Ishikawa (cell line): Measurements from ENCODE around the gene TBC1D2.

ENCODE experiments used
- CEBPB ChIP-seq: IDR thresholded peaks from 2 replicates; pipeline ENCODE4 v1.6.1; 2012
- CREB1 ChIP-seq: IDR thresholded peaks from 2 replicates; pipeline ENCODE4 v1.6.1; 2012; ENCODE audit warnings: low read depth
- EGR1 ChIP-seq: IDR thresholded peaks from 2 replicates; pipeline ENCODE4 v1.6.1; 2012
- EP300 ChIP-seq: IDR thresholded peaks from 2 replicates; pipeline ENCODE4 v1.6.1; 2012; ENCODE audit warnings: borderline replicate concordance
- FOXM1 ChIP-seq: IDR thresholded peaks from 2 replicates; pipeline ENCODE4 v1.6.1; 2012; ENCODE audit warnings: low read depth, borderline replicate concordance
- MAX ChIP-seq: IDR thresholded peaks from 2 replicates; pipeline ENCODE4 v1.6.1; 2012
- NFIC ChIP-seq: IDR thresholded peaks from 2 replicates; pipeline ENCODE4 v1.6.1; 2012
- RAD21 ChIP-seq: IDR thresholded peaks from 2 replicates; pipeline ENCODE4 v1.6.1; 2012; ENCODE audit warnings: low read depth
- TAF1 ChIP-seq: IDR thresholded peaks from 2 replicates; pipeline ENCODE4 v1.6.1; 2012; ENCODE audit warnings: low read depth, mild to moderate bottlenecking
- TCF12 ChIP-seq: IDR thresholded peaks from 2 replicates; pipeline ENCODE4 v1.6.1; 2012; ENCODE audit warnings: low read depth
- TEAD4 ChIP-seq: IDR thresholded peaks from 2 replicates; pipeline ENCODE4 v1.6.1; 2012
- USF1 ChIP-seq: IDR thresholded peaks from 2 replicates; pipeline ENCODE4 v1.6.1; 2012
- YY1 ChIP-seq: IDR thresholded peaks from 2 replicates; pipeline ENCODE4 v1.6.1; 2012; ENCODE audit warnings: low read depth
- ZBTB7A ChIP-seq: IDR thresholded peaks from 2 replicates; pipeline ENCODE4 v1.6.1; 2012; ENCODE audit warnings: low read depth
- TF ChIP-seq, protein P1 (sequence below): IDR thresholded peaks from 2 replicates; pipeline ENCODE4 v1.6.1; 2012; ENCODE audit warnings: low read depth, mild to moderate bottlenecking

Gene TBC1D2

DNA sequence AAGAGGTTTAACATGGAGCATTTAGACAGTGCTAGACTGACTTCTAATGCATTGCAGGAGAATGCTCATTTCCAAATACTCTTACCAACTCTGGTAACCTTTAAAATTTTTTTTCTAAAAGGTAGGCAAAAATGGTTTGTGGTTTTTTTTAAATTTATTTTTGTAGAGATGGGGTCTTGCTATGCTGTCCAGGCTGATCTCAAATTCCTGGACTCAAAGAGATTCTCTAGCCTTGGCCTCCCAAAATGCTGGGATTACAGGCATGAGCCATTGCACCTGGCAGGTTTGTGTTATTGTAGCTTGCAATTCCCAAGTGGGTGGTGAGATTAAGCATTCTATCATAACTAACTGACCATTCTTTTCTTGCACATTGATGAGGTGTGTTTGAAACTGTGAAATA, 43.0 kb upstream of the TBC1D2 start:
- no peak for TF ChIP-seq ZBTB7A
- TF ChIP-seq TCF12: no peak
- TF ChIP-seq CREB1: no peak
- no peak for TF ChIP-seq TAF1
- no peak for TF ChIP-seq NFIC
- TF ChIP-seq RAD21: no peak
- no peak for TF ChIP-seq MAX
- TF ChIP-seq CEBPB: no peak
- TF ChIP-seq EP300: no peak
- no peak for TF ChIP-seq YY1
- TF ChIP-seq, protein P1, sequence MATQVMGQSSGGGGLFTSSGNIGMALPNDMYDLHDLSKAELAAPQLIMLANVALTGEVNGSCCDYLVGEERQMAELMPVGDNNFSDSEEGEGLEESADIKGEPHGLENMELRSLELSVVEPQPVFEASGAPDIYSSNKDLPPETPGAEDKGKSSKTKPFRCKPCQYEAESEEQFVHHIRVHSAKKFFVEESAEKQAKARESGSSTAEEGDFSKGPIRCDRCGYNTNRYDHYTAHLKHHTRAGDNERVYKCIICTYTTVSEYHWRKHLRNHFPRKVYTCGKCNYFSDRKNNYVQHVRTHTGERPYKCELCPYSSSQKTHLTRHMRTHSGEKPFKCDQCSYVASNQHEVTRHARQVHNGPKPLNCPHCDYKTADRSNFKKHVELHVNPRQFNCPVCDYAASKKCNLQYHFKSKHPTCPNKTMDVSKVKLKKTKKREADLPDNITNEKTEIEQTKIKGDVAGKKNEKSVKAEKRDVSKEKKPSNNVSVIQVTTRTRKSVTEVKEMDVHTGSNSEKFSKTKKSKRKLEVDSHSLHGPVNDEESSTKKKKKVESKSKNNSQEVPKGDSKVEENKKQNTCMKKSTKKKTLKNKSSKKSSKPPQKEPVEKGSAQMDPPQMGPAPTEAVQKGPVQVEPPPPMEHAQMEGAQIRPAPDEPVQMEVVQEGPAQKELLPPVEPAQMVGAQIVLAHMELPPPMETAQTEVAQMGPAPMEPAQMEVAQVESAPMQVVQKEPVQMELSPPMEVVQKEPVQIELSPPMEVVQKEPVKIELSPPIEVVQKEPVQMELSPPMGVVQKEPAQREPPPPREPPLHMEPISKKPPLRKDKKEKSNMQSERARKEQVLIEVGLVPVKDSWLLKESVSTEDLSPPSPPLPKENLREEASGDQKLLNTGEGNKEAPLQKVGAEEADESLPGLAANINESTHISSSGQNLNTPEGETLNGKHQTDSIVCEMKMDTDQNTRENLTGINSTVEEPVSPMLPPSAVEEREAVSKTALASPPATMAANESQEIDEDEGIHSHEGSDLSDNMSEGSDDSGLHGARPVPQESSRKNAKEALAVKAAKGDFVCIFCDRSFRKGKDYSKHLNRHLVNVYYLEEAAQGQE: no peak
- no peak for TF ChIP-seq FOXM1
- TF ChIP-seq TEAD4: no peak
- no peak for TF ChIP-seq EGR1
- TF ChIP-seq USF1: no peak

GRCh38 chr9:98295824-98296223, 40.4 kb upstream of the TBC1D2 start:
- no peak for TF ChIP-seq ZBTB7A
- TF ChIP-seq YY1: no peak
- no peak for TF ChIP-seq MAX
- no peak for TF ChIP-seq CREB1
- no peak for TF ChIP-seq TEAD4
- no peak for TF ChIP-seq NFIC
- TF ChIP-seq TCF12: no peak
- TF ChIP-seq CEBPB: no peak
- TF ChIP-seq TAF1: no peak
- TF ChIP-seq EP300: no peak
- TF ChIP-seq, protein P1: no peak
- no peak for TF ChIP-seq FOXM1
- no peak for TF ChIP-seq USF1
- TF ChIP-seq RAD21: no peak
- TF ChIP-seq EGR1: no peak

DNA sequence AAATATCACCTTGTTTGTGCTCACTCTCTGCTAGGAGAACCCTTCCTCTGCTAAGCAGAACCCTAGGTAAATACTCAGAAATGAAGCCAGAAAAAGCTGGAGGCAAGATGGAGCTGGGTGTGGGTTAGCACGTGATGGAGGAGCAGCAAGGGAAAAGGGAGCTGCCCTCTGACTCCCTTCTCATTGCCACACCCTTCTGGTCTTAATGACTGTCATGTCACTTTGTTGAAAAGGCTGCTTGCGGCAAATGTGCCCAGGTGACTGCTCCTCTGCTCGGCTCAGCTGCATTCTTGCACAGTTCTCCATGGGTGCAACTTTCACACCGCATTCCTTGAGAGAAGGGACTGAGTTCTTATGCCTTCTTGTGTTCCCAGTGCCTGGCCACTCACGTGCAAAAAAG, 36.4 kb upstream of the TBC1D2 start:
- no peak for TF ChIP-seq EP300

GRCh38 chr9:98290411-98290810, 35.0 kb upstream of the TBC1D2 start:
- no peak for TF ChIP-seq ZBTB7A
- TF ChIP-seq CREB1: no peak
- TF ChIP-seq FOXM1: no peak
- no peak for TF ChIP-seq CEBPB
- TF ChIP-seq MAX: no peak
- TF ChIP-seq NFIC: no peak

DNA sequence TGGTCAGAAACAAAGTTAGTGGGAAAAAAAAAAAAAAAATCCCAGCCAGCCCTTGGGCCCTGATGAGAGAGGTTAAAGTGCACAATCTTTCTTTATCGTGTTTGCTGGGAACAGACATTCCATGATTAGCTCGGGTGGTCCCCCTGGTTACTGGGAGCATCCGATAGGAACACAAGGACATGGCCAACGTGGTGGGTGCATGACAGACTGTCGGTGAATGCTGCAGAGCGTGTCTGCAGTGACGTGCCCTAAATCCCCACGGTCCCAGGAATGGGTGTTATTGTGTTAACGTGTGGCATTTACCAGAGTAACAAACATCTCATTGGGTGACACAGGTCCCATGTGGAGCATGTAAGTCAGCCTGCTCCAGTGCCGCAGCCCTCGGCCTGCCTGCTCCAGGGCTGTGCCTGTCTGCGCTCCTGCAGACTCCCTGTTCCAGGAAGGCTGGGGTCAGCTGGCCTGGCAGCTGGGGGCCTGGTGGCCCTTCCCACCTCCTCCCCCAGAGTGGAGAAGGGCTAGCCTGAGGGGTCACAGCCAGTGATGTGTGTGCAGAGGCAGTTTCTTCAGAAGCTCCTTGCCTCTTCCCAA, 34.3 kb upstream of the TBC1D2 start:
- TF ChIP-seq TEAD4 (no peak), CEBPB (no peak), RAD21 (no peak), EP300 (no peak), FOXM1 (no peak), TAF1 (no peak), MAX (no peak), ZBTB7A (no peak), NFIC (no peak), TCF12 (no peak), YY1 (no peak), CREB1 (no peak), EGR1 (no peak), USF1 (no peak)
- TF ChIP-seq, protein P1: no peak
